Subcutaneous abdominal adipose tissue (tissue), 5 donors: ENCODE measurements around the gene KBTBD3.

Experiments
- H3K27ac ChIP-seq: one replicate; pipeline ENCODE4 v1.7.0; 2013; ENCODE audit warnings: low read depth, mild to moderate bottlenecking, inconsistent platforms, low read length, moderate library complexity
- H3K27me3 ChIP-seq, 5 donors: one replicate each; pipeline ENCODE4 v1.7.0; 2013; ENCODE audit warnings: low read length in 5 of 5, inconsistent platforms in 1 of 5; ENCODE audit not compliant: control insufficient read depth in 5 of 5, insufficient read depth in 4 of 5
- H3K36me3 ChIP-seq, 5 donors: one replicate each; pipeline ENCODE4 v1.7.0; 2013; ENCODE audit warnings: low read length in 5 of 5; ENCODE audit not compliant: control insufficient read depth in 5 of 5, insufficient read depth in 5 of 5
- H3K4me1 ChIP-seq, 5 donors: one replicate each; pipeline ENCODE4 v1.7.0; 2013; ENCODE audit warnings: low read length in 5 of 5, mild to moderate bottlenecking in 3 of 5, moderate library complexity in 1 of 5; ENCODE audit not compliant: control insufficient read depth in 5 of 5, insufficient read depth in 5 of 5
- H3K4me3 ChIP-seq, 5 donors: one replicate each; pipeline ENCODE4 v1.7.0; 2013; ENCODE audit warnings: low read length in 5 of 5, low read depth in 1 of 5
- H3K9ac ChIP-seq, 5 donors: one replicate each; pipeline ENCODE4 v1.7.0; 2013; ENCODE audit warnings: low read length in 5 of 5, mild to moderate bottlenecking in 4 of 5, moderate library complexity in 3 of 5
- H3K9me3 ChIP-seq, 5 donors: one replicate each; pipeline ENCODE4 v1.7.0; 2013; ENCODE audit warnings: low read length in 5 of 5; ENCODE audit not compliant: control insufficient read depth in 5 of 5
- donor health status: healthy.
- donor health status: healthy.
- donor health status: healthy.
- donor health status: healthy.
- donor health status: healthy.

The KBTBD3 gene, protein sequence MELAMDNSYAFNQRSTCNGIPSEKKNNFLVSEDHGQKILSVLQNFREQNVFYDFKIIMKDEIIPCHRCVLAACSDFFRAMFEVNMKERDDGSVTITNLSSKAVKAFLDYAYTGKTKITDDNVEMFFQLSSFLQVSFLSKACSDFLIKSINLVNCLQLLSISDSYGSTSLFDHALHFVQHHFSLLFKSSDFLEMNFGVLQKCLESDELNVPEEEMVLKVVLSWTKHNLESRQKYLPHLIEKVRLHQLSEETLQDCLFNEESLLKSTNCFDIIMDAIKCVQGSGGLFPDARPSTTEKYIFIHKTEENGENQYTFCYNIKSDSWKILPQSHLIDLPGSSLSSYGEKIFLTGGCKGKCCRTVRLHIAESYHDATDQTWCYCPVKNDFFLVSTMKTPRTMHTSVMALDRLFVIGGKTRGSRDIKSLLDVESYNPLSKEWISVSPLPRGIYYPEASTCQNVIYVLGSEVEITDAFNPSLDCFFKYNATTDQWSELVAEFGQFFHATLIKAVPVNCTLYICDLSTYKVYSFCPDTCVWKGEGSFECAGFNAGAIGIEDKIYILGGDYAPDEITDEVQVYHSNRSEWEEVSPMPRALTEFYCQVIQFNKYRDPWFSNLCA

GRCh38 chr11:106076919-106077608 lies at the start of gene KBTBD3:
Gene KBTBD3 (minus strand): TSS chr11:106077347. CDS start chr11:106059097, 18,250 bp downstream.
- no peaks in the 10 kb centered on the region for H3K9me3 ChIP-seq
- peak within 1 kb of the TSS; percentile 86 for H3K27ac ChIP-seq
- H3K36me3 ChIP-seq = peaks cover 7 to 19% (median 13%) of the 10 kb centered on the region in 5 donors
- H3K9ac ChIP-seq = peak within 1 kb of the TSS; percentile 90 to 99 (median 93)
- H3K27me3 ChIP-seq = no peaks in the 10 kb centered on the region
- H3K4me1 ChIP-seq = peaks cover 0 to 39% (median 24%) of the 10 kb centered on the region in 5 donors
- H3K4me3 ChIP-seq = peak within 1 kb of the TSS; percentile 97 to 100 (median 100)

GRCh38 chr11:106121570-106122320 lies 44.6 kb upstream of the KBTBD3 start:
- H3K4me3 ChIP-seq = no peak overlapping the region
- no peaks in the 10 kb centered on the region for H3K36me3 ChIP-seq
- H3K27ac ChIP-seq = no peak overlapping the region
- no peaks in the 10 kb centered on the region for H3K4me1 ChIP-seq
- no peak overlapping the region for H3K9ac ChIP-seq
- H3K9me3 ChIP-seq = peaks cover 0 to 4% (median 0%) of the 10 kb centered on the region in 5 donors
- H3K27me3 ChIP-seq = no peaks in the 10 kb centered on the region

DNA sequence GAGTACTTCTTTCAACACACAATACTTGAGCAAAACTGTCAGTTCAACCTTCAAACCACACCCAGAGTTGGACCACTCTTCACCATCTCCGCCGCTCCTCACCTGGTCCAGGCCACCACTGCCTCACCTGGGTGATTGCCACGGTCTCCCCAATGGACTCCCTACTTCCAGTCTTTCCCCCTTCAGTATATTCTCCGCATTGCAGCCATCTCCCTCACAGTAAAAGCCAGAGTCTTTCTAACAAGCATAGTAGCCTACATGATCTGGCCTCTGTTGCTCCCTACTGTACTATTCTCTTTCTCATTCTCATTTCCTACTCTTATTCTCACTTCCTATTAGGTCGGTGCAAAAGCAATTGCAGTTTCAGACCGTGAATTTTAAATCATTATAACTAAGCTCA lies 28.8 kb upstream of the KBTBD3 start:
- no peaks in the 10 kb centered on the region for H3K27me3 ChIP-seq
- no peak overlapping the region for H3K9ac ChIP-seq
- H3K4me3 ChIP-seq = no peak overlapping the region
- no peaks in the 10 kb centered on the region for H3K9me3 ChIP-seq
- H3K4me1 ChIP-seq = no peaks in the 10 kb centered on the region
- H3K36me3 ChIP-seq = no peaks in the 10 kb centered on the region
- H3K27ac ChIP-seq = no peak overlapping the region

GRCh38 chr11:106101819-106102218 lies 24.7 kb upstream of the KBTBD3 start:
- Histone ChIP-seq H3K4me1 (no peaks in the 10 kb centered on the region), H3K27ac (no peak overlapping the region), H3K9me3 (no peaks in the 10 kb centered on the region), H3K4me3 (no peak overlapping the region), H3K9ac (no peak overlapping the region), H3K27me3 (no peaks in the 10 kb centered on the region), H3K36me3 (peaks cover 11 to 29% (median 21%) of the 10 kb centered on the region in 5 donors)

DNA sequence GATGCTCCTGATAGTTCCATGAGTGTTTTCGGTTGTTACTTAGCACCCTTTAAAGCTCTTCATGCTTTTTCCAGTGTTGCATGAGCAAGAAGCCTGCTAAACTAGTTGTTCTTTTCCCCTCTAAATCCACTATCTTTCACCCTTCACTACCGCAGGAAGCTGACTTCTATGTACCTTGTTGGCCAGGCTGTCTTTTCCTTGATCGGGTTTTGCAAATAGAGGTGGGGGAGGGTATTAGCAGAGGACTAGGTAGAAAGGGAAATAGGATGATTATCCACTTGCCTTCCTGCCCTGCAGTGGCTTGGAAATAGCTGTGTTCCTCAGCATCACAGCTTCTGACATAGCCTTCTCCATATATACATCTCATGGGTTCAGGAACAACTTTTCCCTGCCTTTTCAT lies 24.2 kb upstream of the KBTBD3 start:
- Histone ChIP-seq H3K4me1 (no peaks in the 10 kb centered on the region), H3K36me3 (peaks cover 15 to 34% (median 25%) of the 10 kb centered on the region in 5 donors), H3K9ac (no peak overlapping the region), H3K4me3 (no peak overlapping the region), H3K27ac (no peak overlapping the region), H3K9me3 (no peaks in the 10 kb centered on the region), H3K27me3 (no peaks in the 10 kb centered on the region)

DNA sequence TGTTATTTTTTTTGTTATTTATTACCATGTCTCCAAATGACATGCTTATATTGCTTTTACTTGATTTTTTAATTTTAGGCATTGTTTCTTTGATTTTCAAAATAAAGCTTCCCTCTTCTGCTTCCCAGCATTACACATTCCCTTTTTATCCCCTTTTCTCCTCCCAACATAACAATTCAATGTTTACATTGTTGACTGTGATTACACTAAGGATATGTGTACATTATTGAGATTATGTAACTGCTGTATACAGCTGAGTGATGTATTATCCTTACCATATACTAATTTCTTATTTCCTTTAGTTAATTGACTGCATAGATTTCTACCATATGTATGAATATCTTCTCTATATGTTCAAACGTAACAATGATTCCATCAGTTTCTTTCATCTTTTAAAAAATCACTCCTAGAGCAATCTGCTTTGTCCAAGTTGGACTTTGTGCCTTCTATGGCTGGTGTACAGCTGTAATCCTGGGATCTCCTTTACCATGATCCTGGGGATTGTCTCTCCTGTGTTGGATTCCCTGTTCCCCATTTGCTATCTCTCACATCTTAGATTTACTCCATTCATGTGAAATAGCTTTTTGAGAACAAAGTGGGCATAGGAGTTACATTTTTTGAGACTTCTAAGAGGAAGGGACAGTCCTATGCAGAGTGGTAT lies 21.9 kb upstream of the KBTBD3 start:
- Histone ChIP-seq H3K9me3 (no peaks in the 10 kb centered on the region), H3K36me3 (peaks cover 31 to 54% (median 41%) of the 10 kb centered on the region in 5 donors), H3K4me3 (no peak overlapping the region), H3K27me3 (no peaks in the 10 kb centered on the region), H3K4me1 (no peaks in the 10 kb centered on the region), H3K9ac (no peak overlapping the region), H3K27ac (no peak overlapping the region)

- Histone ChIP-seq H3K9ac (no peak overlapping the region), H3K27ac (no peak overlapping the region), H3K4me3 (no peak overlapping the region), H3K36me3 (peaks cover 44 to 62% (median 55%) of the 10 kb centered on the region in 5 donors), H3K4me1 (peaks cover under 1 to 8% (median 4%) of the 10 kb centered on the region in 5 donors), H3K9me3 (no peaks in the 10 kb centered on the region), H3K27me3 (no peaks in the 10 kb centered on the region)
Measured at GRCh38 chr11:106092446-106092845, 15.3 kb upstream of the KBTBD3 start.

GRCh38 chr11:106091480-106092123 lies 14.5 kb upstream of the KBTBD3 start:
- no peak overlapping the region for H3K27ac ChIP-seq
- no peaks in the 10 kb centered on the region for H3K9me3 ChIP-seq
- H3K4me1 ChIP-seq = peaks cover 2 to 14% (median 6%) of the 10 kb centered on the region in 5 donors
- peaks cover 36 to 53% (median 47%) of the 10 kb centered on the region in 5 donors for H3K36me3 ChIP-seq
- H3K9ac ChIP-seq = no peak overlapping the region
- H3K4me3 ChIP-seq = no peak overlapping the region
- H3K27me3 ChIP-seq = no peaks in the 10 kb centered on the region

- no peak overlapping the region for H3K4me3 ChIP-seq
- H3K4me1 ChIP-seq = peaks cover 2 to 14% (median 8%) of the 10 kb centered on the region in 5 donors
- H3K27me3 ChIP-seq = no peaks in the 10 kb centered on the region
- H3K27ac ChIP-seq = no peak overlapping the region
- H3K9me3 ChIP-seq = no peaks in the 10 kb centered on the region
- H3K36me3 ChIP-seq = peaks cover 20 to 35% (median 28%) of the 10 kb centered on the region in 5 donors
- H3K9ac ChIP-seq = no peak overlapping the region
Measured at GRCh38 chr11:106088896-106089295, 11.7 kb upstream of the KBTBD3 start.
